K562 (cell line): ENCODE measurements around the gene DBNDD1. TPM values are rescaled to one million over a fixed set of nuclear protein-coding genes. Genes with fewer than 3 reads are reported as not detected.

ENCODE experiments used
- CBX8 ChIP-seq: fragments of 200-600 bp; sonication (generic); IDR thresholded peaks from 2 replicates; pipeline ENCODE4 v1.6.1; 2012; ENCODE audit warnings: borderline replicate concordance, mixed run types, low read depth, mild to moderate bottlenecking, moderate library complexity, mixed read lengths, low read length, control low read depth, inconsistent platforms; ENCODE audit not compliant: poor library complexity, severe bottlenecking; ENCODE audit errors: extremely low read depth
- CC2D1A ChIP-seq: fragments of 450-650 bp; IDR thresholded peaks from 2 replicates; pipeline ENCODE4 v1.6.1; 2017; ENCODE audit warnings: mild to moderate bottlenecking
- FOXA3 ChIP-seq, 2 experiments: fragments of 450-650 bp in 1 of 2; sonication (generic) in 1 of 2; formaldehyde crosslinking; IDR thresholded peaks in 1 of 2; conservative IDR thresholded peaks in 1 of 2; 2 replicates each; pipeline versions ENCODE4 v1.4.0 to v1.8.0; 2020 to 2022; ENCODE audit warnings: mild to moderate bottlenecking in 2 of 2, missing genetic modification reagents in 1 of 2
- FOXJ3 ChIP-seq: sonication (generic); formaldehyde crosslinking; IDR thresholded peaks from 2 replicates; pipeline ENCODE4 v1.4.0; 2020; ENCODE audit warnings: mild to moderate bottlenecking, missing genetic modification reagents
- FOXK1 ChIP-seq: sonication (generic); formaldehyde crosslinking; IDR thresholded peaks from 2 replicates; pipeline ENCODE4 v1.8.0; 2022; ENCODE audit warnings: missing genetic modification reagents, mild to moderate bottlenecking, borderline replicate concordance
- HDAC2 ChIP-seq: fragments of 450-650 bp; IDR thresholded peaks from 2 replicates; pipeline ENCODE4 v1.6.1; 2016; ENCODE audit warnings: mild to moderate bottlenecking
- ILF3 ChIP-seq: fragments of 450-650 bp; IDR thresholded peaks from 2 replicates; pipeline ENCODE4 v1.6.1; 2018; ENCODE audit warnings: antibody characterized with exemption, mild to moderate bottlenecking, moderate library complexity, borderline replicate concordance
- POLR2B ChIP-seq: fragments of 450-650 bp; IDR thresholded peaks from 2 replicates; pipeline ENCODE4 v1.6.1; 2018; ENCODE audit warnings: low read depth; ENCODE audit not compliant: partially characterized antibody
- PRMT5 ChIP-seq: sonication (generic); formaldehyde crosslinking; IDR thresholded peaks from 2 replicates; pipeline ENCODE4 v1.5.0; 2020; ENCODE audit warnings: missing genetic modification reagents
- SETDB1 ChIP-seq: IDR thresholded peaks from one replicate; pipeline ENCODE4 v1.6.1; 2012; ENCODE audit warnings: low read length, control low read depth, inconsistent platforms
- STAT5A ChIP-seq: IDR thresholded peaks from 2 replicates; pipeline ENCODE4 v1.6.1; 2012; ENCODE audit warnings: low read length, inconsistent platforms, borderline replicate concordance
- TEAD2 ChIP-seq: fragments of 450-650 bp; IDR thresholded peaks from 2 replicates; pipeline ENCODE4 v1.6.1; 2016; ENCODE audit warnings: missing genetic modification characterization, control low read depth, missing compliant biosample characterization
- TSC22D4 ChIP-seq: fragments of 450-650 bp; IDR thresholded peaks from 2 replicates; pipeline ENCODE4 v1.6.1; 2016; ENCODE audit warnings: missing genetic modification characterization, missing biosample characterization, control low read depth
- ZNF121 ChIP-seq: sonication (generic); formaldehyde crosslinking; conservative IDR thresholded peaks from 2 replicates; pipeline ENCODE4 v1.8.0; 2022; ENCODE audit warnings: missing genetic modification reagents
- ZNF165 ChIP-seq: fragments of 250-450 bp; sonication (Bioruptor Pico); IDR thresholded peaks from 2 replicates; pipeline ENCODE4 v1.4.0; 2020; ENCODE audit warnings: borderline replicate concordance
- ZNF318 ChIP-seq, 2 experiments: fragments of 450-650 bp; IDR thresholded peaks; 2 replicates each; pipeline ENCODE4 v1.6.1; 2016; ENCODE audit warnings: mild to moderate bottlenecking in 2 of 2, borderline replicate concordance in 1 of 2, low read depth in 1 of 2, moderate library complexity in 1 of 2
- ZNF740 ChIP-seq, 3 experiments: fragments of 200-800 bp in 1 of 3; sonication (Bioruptor generic) in 1 of 3; sonication (generic) in 1 of 3; formaldehyde crosslinking in 1 of 3; IDR thresholded peaks; 2 replicates each; pipeline versions ENCODE4 v1.6.1 to v1.8.0; 2016 to 2022; ENCODE audit warnings: mild to moderate bottlenecking in 2 of 3, missing compliant biosample characterization in 2 of 3, missing genetic modification characterization in 2 of 3, missing genetic modification reagents in 1 of 3
- polyA plus RNA-seq, 8 experiments: library from polyadenylated mRNA; depleted of rRNA in 4 of 8; stranded (reverse) in 5 of 8; unstranded in 3 of 8; fragments of >200 nt; fragmentation: Nextera tagmentation in 2 of 8; fragmentation: Illumina TruSeq in 1 of 8; extraction: Ambion mirVana in 2 of 8; extraction: Trizol in 1 of 8; gene quantifications; 2 replicates each; pipeline versions ENCODE4 v1.2.1 to v1.2.3, GENCODE V29; 2011 to 2014; ENCODE audit warnings: inconsistent platforms in 1 of 8, missing spikeins in 1 of 8
- total RNA-seq, 7 experiments: library from RNA; depleted of rRNA in 6 of 7; stranded (reverse); fragments of >200 nt in 6 of 7; fragmentation: Illumina TruSeq in 2 of 7; extraction: Trizol in 2 of 7; gene quantifications; 2 replicates each; pipeline versions ENCODE4 v1.2.1 to v1.2.3, GENCODE V29; 2011 to 2021; ENCODE audit warnings: low replicate concordance in 1 of 7

Gene DBNDD1
- total and polyA plus RNA-seq, 9 of the 15 experiments (the other 6 are each of a cell fraction or from before 2014, with no cell fraction given), result 0.55 to 13.0 (median 5.8) TPM

GRCh38 chr16:89972244-89973234 lies 46.7 kb downstream of the DBNDD1 start (continued):
- TF ChIP-seq ZNF740 (CRISPR knock-in tag; IDR thresholded peaks at IDR 0.05), result peak; percentile 84
- TF ChIP-seq ZNF740 (tag; IDR thresholded peaks at IDR 0.05), result peak in 1 of 2 experiments; percentile 20; a peak in 1 of 4 replicates
- TF ChIP-seq PRMT5 (CRISPR knock-in tag), result no peak
- no peak for TF ChIP-seq STAT5A
- TF ChIP-seq CC2D1A, result no peak
- peak; percentile 71; the same call in 1 of the 2 replicates for TF ChIP-seq ILF3
- no peak for TF ChIP-seq SETDB1
- TF ChIP-seq ZNF318 (IDR thresholded peaks at IDR 0.05; ENCODE audit: borderline replicate concordance in 1 of 2, low read depth in 1 of 2), result no peak
- TF ChIP-seq POLR2B, result peak; percentile 95
- no peak for TF ChIP-seq FOXA3 (CRISPR knock-in tag; conservative IDR thresholded peaks at IDR 0.05 in 1 of 2, IDR thresholded peaks at IDR 0.05 in 1 of 2)
- no peak for TF ChIP-seq TEAD2 (tag)
- 0 out of 2 replicates have a peak, but pooled peaks have one; percentile 48 for TF ChIP-seq FOXK1 (CRISPR knock-in tag)
- no peak for TF ChIP-seq ZNF121 (CRISPR knock-in tag)
- TF ChIP-seq CBX8, result no peak
- no peak for TF ChIP-seq ZNF165 (CRISPR knock-in tag)
- no peak for TF ChIP-seq FOXJ3 (CRISPR knock-in tag)
- 0 out of 2 replicates have a peak, but pooled peaks have one; percentile 57 for TF ChIP-seq HDAC2
- TF ChIP-seq TSC22D4 (tag), result no peak
